ENCODE measurements around the gene RCAN2.
"Not testable (repeated sequence)": the region's sequence is repeated elsewhere in the genome, so short reads cannot be mapped to it uniquely, and the experiment has no call there.

Gene RCAN2

DNA sequence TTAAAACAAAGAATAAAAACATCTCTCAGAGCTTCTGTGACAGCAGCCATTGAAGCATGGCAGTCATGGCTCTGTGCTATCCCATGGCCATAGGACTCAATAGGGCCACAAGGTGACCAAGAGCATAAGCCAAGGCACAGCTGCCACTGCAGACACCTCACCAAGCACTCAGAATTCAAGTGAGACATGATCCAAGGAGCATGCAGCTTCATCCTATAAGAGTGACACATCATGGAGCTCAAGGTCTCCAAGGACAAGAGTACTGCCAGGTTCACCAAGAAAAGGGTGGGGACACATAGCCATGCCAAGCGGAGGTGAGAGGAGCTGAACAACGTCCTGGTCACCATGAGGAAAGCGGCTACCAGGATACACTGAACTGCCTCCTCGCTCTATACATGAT, 53.0 kb downstream of the RCAN2 start:
- DNase-seq: no peak

DNA sequence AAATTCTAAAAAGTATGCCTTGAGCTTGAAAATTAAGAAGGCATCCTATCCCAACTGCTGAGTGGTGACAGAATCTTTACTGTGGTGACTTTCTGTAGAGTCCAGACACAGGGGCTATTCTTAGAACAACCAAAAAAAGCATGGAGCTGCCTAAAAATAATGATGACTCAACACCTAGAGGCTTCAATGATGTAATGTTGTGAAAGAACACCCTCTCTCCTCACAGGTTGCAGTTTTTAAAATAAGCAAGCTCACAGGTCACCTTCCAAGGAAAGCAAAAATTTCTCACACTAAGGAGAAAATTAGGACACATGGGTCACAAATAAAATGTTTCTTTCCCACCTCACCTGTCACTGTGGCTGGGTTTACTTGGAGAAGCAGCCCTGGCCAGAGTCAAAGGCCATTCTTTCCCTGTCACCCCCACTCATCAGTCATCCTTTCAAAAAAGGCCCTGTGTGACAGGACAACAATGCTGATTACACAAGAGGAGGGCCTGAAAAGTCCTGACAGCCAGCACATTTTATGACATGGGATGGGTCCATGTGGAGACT, 53.5 kb downstream of the RCAN2 start:
- no peak for DNase-seq

DNA sequence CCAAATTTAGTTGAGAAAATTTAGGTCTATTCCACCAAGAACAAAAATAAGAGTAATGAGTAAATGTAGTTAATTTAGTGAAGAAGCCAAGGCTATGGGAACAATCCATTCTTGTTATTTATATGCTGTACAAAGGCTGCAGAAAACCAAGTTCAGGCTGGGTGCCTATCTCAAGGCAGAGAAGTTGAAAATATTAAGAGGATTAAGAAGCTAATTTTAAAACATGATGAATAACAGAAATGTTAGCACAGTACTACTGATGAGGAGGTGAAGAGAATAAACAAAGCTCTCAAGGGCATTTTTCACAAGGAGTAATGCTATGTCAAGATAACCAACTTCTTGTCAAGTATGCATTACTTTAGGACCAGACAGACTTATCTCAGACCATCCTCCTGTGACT, 68.6 kb downstream of the RCAN2 start:
- no peak for DNase-seq

DNA sequence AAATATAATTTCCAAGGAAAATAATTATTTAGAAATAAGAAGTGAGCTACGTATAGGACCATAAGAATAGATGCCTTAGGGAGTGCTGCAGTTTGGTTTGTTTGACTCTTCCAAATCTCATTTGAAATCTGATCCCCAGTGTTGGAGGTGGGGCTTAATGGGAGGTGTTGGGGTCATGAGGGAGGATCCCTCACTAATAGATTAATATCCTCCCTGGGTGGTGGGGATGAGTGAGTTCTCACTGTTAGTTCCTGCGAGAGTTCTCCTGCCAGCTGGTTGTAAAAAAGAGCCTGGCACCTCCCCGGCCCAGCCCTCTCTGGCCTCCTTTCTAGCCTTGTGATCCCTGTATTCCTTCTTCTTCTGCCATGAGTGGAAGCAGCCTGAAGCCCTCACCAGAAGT, 69.3 kb downstream of the RCAN2 start:
- DNase-seq: no peak

DNA sequence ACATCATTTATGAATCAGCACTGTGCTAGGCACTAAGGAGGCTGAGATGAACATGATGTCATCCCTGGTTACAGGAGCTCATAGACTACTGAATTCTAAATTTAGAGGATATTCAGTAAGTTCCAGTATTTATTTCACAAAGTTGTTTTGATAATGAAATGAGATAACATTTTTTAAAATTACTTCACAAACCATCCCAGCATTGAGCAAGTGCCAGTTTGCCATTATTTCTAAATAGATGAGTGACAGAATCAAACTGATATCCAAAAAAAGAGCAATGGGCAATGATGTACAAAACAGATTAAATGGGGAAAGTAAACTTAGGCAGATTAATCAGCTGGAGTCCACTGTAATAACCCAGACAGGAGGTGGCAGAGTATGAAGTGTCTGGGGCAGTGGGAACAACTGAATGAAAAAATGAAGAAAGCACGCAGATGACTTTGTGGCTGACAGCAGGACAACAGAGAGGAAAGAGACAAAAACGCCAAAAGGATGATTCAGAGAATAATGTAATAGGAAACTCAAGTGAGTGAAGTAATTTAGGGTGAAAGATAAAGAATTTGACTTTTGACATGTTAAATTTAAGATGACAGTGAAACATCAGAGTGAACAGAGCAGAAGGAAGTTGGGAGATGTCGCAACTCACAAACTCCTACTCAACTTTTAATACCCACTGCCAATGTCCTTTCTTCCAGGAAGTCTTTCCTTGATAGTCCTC, 70.2 kb downstream of the RCAN2 start:
- DNase-seq: no peak

DNA sequence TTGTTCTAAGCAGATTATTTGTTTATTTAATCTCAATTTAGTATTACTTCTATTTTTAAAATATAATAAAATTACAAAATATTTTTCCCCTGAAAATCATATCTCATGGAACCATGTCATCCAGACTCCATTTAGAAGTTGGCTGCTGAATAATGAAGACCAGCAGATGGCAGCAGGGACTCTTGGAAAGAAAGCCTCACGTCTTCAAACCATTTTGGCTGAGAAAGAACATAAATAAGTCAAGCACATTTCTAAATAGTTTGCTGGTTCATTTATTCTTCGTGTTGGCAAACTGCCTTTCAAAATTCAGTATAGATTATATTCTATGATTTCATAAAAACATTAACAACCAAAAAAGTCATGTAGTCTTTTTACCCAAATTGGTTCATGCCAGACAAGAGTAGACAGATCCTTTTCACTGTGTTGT, 71.7 kb downstream of the RCAN2 start:
- DNase-seq: peak; percentile 65

DNA sequence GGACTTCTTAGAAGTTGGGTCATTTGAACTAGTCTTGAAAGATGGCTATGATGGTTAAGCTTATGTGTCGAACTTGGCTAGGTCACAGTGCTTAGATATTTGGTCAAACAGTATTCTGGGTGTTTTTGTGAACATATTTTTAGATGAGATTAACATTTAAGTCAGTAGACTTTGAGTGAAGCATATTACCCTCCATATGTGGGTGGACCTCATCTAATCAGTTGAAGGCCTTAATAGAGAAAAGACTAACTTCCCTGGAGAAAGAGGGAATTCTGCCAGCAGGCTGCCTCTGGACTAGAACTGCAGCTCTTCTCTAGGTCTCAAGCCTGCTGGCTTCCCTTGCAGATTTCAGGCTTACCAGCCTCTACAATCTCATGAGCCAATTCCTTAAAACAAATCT, 76.9 kb downstream of the RCAN2 start:
- no peak for DNase-seq

DNA sequence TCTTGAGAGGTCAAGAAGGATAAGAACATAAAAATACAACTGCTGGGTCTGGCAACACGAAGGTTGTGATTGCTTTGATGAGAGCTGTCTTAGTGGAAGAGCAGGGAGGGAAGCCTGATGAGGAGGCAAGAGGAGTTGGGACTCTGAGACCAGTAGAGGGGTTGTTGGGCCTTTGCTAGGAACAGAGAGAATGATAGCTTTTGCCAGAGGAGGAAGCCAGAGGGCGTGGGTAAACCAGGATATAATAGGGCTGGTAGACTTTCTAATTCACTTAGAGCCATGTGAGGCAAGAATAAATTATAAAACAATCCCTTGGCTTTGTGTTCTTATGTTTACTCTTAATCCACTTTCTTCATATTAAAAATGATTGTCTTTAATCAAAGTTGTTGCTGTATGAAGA, 78.6 kb downstream of the RCAN2 start:
- DNase-seq: no peak

DNA sequence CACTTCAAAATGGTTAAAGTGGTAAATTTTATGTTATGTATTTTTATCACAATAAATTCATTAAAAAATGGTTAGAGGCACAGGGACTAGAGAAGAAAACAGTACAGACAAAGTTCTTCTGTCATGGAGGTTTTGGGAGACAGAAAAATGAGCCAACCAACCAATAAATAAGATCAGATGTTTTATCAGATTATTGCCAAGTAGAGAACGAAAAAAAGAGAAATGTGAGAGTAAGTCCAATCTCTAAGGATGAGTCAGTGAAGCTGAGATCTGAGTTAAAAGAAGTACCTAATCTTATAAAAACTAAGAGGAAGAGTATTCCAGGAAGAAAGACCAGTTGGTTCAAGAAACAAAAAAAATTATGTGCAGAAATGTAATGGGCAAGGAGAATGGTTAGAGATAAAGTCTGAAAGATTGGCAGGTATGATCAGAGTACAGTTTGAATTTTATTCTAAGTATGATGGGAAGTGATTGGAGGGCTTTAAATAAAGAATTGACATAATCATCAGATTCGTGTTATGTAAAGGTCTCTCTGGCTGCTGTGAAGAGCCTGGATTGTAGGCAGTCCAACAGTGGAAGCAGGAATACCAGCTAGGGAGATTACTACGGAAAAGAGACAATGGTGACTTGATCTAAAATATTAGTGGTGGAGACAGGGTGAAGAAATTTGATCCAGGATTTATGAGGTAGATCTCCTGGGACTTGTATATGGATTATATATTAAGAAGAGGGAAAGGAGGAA, 79.6 kb downstream of the RCAN2 start:
- no peak for DNase-seq

DNA sequence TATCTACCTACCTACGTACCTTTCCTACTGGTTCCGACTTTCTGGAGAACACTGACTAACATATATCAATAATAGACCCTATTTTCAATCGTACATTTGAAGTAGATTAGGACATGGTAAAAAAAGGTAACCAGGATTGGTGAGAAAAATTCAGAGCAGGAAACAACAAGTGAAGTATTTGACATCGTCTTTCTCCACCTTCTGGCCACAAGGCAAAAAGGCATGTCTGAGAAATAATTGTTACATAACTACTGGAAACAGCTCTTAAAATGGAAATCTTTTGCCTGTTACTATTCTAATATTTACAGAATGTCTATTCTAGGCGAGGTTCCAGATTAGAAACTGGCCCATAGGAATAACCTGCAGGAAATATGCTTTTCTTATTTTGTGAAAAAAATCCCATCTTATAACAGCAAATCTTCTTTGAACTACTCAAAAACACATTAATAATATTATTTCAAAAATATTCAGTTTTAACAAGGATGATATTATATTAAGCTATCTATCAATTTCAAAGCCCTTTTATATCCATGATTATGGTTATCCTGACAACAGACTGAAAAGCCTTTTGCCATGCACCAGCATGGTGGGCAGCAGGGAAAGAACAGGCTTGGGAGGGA, 80.8 kb downstream of the RCAN2 start:
- peak; percentile 34 for DNase-seq

DNA sequence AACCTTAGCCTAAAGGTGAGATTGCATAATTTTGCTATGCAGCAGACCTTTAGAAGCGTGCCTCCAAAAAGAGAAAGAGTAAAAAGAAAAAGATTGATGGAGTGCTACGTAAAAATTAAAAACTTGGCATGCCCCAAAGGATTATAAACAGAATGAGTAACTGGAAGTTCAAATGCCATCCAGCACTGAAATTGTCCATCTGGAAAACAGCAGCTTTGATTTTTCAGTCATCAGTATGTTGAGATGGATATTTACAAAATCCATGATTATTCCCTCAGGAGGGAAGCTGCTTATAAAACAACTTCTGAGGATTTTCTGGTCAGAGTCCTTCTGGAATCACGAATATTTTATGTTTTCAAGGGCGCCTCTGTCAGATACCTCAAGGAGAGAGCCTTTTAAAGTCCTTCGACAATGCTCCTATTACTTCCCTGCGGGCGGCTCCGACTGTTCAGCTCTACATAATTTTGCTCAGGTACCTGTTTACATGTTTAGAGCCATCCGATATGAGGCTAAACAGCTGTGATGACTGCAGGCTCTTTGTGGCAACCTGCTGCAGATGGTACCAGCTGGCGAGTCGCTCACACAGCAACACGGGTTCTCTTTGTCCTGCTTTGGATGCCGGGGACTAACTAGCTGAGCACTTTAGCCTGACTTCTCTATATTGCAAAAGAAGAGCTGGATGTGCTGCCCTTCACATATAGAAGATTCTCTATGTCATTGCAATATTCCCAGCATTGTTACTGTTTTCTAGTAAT, 83.3 kb downstream of the RCAN2 start:
- no peak for DNase-seq

DNA sequence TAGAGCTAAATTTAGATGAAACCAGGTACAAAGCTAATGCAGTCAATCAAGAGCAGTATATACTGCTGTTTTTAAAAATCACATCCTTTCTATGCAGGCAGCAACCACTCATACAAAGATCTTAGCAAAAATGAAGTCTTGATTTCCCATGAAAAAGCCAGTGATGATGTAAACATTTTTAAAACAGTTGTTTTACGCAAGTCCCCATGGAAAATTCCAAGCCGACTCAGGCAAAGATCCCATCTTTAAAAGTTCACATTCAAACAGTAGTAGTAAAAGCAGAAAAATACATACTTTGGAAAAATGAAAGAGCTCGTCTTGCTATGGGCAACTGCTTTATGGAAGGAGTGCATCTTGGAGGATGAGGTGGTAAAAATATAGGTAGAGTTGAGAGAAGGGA, 84.0 kb downstream of the RCAN2 start:
- DNase-seq: no peak

DNA sequence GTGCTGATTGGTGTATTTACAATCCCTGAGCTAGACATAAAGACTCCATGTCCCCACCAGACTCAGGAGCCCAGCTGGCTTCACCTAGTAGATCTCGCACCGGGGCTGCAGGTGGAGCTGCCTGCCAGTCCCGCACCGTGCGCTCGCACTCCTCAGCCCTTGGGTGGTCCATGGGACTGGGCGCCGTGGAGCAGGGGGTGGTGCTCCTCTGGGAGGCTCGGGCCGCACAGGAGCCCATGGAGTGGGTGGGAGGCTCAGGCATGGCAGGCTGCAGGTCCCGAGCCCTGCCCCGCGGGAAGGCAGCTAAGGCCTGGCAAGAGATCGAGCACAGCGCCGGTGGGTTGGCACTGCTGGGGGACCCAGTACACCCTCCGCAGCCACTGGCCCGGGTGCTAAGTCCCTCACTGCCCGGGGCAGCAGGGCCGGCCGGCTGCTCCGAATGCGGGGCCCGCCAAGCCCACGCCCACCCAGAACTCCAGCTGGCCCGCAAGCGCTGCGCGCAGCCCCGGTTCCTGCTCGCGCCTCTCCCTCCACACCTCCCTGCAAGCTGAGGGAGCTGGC, 85.5 kb downstream of the RCAN2 start:
- not testable (repeated sequence) for DNase-seq

DNA sequence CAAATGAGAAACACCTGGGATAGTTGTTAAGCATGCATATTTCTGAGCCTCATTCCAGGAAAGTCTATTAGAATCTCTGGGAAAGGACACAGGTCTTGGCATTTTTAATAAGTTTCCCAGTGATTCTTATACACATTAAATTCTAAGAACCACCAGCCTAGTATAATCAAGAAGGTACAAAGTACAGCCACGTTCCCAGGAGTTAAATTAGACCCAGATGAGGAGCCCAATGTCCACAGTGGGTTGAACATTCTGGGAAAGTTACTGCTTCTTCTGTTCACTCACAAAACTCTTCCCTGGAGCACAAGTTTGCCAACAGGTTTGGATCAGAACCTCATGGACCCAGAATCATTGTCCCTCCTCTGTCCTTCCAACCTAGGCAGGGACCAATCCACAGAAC, 90.4 kb downstream of the RCAN2 start:
- no peak for DNase-seq

DNA sequence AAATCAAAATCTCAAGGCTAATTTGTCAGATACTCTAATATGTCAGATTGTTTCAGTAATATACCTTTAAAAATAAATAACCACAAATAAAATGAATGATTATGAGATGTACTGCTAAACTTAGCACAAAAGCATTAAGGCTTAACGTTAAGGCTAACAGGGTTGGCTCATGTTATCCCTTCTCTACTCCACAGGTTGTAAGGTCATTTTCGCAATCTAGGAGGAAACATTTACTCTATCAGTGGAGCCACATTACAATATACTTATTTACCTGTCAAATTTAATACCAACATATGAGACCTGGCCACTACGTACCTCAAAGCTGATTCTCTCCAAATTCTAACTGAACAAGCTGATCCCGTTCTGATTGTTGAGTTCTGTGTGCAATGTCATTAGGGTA, 95.7 kb downstream of the RCAN2 start:
- no peak for DNase-seq

DNA sequence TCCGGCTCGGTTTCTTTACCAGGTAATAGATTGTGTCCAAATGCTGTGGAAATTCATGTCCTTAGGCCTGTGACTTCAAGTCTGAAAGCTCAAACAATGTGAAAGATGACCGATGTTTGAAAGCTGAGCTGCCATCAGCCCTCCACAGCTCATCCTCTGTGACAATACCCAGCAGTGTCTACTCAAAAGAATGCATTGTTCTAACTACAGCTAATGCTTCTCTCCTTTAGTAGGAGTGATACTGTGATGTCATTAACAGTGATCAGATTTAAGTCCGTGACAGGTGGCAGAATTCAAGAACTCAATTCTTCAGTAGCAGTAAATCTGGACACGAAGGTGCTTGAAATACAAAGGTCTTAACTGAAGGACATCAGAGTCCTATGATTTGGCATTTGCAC, 97.3 kb downstream of the RCAN2 start:
- no peak for DNase-seq

DNA sequence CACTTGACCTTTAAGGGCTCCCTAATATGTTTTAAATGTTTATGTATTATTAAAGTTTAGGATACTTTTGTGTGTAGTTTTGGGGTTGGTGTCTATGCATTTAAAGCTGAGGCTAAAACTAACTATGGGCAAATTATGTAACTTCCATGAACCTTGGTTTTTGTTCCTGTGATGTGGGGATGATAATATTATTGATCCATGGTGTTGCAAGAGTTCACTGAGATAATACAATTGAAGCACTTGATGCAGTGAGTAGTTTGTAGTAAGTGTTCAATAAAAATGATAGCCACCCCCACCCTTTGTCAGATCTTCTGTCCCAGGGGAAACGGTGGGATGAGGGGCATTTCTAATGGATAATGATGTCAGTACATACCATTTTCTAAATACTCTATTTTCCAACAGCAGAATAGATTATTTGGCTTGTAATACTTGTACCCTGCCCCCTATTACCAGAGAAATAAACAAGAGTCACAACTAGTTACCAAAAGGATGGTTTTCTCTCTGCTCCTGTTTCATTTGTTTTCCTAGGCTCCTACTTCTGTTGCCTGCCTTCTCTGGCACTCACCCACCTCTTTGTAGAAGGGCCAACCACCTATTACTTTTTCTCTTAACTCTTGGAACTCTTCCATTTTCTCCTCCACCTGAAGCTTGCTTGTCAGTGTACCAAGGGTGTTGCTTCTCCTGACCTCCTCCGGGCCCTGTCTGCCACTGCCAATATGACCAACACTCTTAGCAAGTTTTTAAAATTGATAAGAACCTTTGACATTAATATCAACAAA, 97.9 kb downstream of the RCAN2 start:
- no peak for DNase-seq

DNA sequence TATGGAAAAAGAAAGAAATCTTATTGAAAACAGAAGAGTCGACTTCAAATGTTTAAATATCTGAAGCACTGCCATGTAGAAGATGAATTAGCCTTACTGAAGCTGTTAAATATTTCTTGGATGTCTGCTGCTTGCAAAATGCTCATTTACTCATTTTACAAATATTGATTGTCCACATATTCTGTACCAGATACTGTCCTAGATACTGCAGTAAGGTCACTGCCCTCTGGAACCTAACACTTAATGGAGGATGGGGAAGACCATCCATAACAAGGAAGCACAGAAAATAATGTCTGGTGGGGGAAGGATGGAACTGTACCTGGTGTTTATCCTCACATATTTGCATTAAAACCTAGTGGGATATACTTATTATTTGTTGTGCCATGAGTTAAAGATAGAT, 99.0 kb downstream of the RCAN2 start:
- DNase-seq: no peak

DNA sequence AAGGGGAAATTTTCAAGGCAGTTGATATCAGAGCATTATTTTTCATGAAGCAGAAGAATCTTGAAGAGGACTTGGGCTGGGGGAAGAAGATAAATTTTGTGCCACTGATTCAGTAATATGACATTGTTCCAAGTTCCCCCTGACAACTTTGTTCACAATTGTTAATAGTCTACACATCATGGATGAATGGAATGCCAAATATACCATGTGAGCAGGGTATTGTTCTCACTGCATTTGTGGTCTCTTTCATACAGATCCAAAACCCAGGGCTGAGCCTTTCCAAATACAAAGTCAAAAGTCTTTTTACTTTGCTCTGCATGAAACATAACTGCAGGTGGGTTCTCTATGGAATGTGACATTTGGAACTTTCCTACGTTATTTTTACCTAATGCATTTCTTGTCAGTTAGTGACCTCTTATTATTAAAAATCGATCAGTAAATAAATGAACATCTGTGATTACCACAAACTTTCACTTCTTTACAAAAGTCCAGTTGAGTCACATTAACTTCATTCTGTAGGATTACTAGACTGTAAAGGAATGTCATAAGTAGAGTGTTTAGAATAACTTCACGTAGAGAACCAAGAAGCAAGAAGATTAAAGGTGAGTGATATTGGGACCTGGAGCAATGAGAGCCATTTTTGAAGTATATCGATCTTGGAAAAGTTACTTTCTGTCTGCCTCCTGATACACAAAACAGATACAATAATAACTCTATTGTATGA, 100.9 kb downstream of the RCAN2 start:
- DNase-seq: no peak

DNA sequence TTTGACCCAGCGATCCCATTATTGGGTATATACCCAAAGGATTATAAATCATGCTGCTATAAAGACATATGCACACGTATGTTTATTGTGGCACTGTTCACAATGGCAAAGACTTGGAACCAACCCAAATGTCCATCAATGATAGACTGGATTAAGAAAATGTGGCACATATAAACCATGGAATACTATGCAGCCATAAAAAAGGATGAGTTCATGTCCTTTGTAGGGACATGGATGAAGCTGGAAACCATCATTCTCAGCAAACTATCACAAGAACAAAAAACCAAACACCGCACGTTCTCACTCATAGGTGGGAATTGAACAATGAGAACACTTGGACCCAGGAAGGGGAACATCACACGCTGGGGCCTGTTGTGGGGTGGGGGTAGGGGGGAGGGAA, 103.5 kb downstream of the RCAN2 start:
- DNase-seq: not testable (repeated sequence)

DNA sequence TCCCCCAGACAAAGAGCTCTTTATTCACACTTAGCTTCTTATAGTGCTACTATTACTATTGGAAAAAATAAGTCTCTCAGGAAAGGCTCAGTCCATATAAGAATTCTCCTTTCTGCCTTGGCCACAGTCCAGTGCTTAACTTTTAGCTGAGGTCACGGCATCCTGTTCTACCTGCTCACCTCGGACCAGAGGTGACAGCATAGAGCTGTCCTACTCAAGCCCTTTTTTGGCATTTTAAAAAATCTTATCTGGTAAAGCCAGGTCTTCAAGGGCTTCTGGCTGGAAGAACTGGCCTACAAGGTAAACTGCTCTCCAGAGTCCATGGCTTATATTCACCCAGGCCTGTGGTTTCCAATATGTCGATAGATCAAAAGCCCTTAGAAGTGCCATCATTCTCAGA, 109.7 kb downstream of the RCAN2 start:
- DNase-seq: no peak

All from hematopoietic multipotent progenitor cell treated with erythropoietin and hydrocortisone succinate and interleukin-3 and kit ligand, for 8 days (in vitro differentiated cells).